ENCODE results near the gene ZSCAN5A. TPM values are rescaled to one million over a fixed set of nuclear protein-coding genes. Genes with fewer than 3 reads are reported as not detected.
"Not testable (repeated sequence)": the region's sequence is repeated elsewhere in the genome, so short reads cannot be mapped to it uniquely, and the experiment has no call there.

ZSCAN5A gene
- total and polyA plus RNA-seq, 3 experiments from 2014 or later: 10.4 to 11.6 (median 11.2) TPM

GRCh38 chr19:56248736-56249338 lies 65.8 kb downstream of the ZSCAN5A start:
- DNase-seq; H3K27me3 Mint-ChIP-seq; H3K9me3 Mint-ChIP-seq; H3K27ac Mint-ChIP-seq; POLR2A ChIA-PET; H3K4me3 Mint-ChIP-seq; H3K36me3 Mint-ChIP-seq; H3K9me3 ChIP-seq (ENCODE audit: low read length); H3K4me1 ChIP-seq (ENCODE audit: insufficient read depth, low read length); H3K27ac ChIP-seq (ENCODE audit: low read depth, low read length); H3K36me3 ChIP-seq (ENCODE audit: insufficient read depth, low read length); H3K4me3 ChIP-seq (ENCODE audit: low read length); CTCF ChIA-PET; H3K4me1 Mint-ChIP-seq; H3K27me3 ChIP-seq (ENCODE audit: insufficient read depth, low read length, poor library complexity, severe bottlenecking): not testable (repeated sequence)

GRCh38 chr19:56245764-56246163 lies 68.9 kb downstream of the ZSCAN5A start:
- H3K36me3 ChIP-seq (ENCODE audit: insufficient read depth, low read length); H3K4me1 ChIP-seq (ENCODE audit: insufficient read depth, low read length); H3K27me3 ChIP-seq (ENCODE audit: insufficient read depth, low read length, poor library complexity, severe bottlenecking); H3K4me3 Mint-ChIP-seq; H3K4me1 Mint-ChIP-seq; H3K9me3 Mint-ChIP-seq; CTCF ChIA-PET; H3K27me3 Mint-ChIP-seq; H3K36me3 Mint-ChIP-seq; H3K9me3 ChIP-seq (ENCODE audit: low read length); H3K27ac ChIP-seq (ENCODE audit: low read depth, low read length); DNase-seq; H3K27ac Mint-ChIP-seq; H3K4me3 ChIP-seq (ENCODE audit: low read length); POLR2A ChIA-PET: not testable (repeated sequence)

GRCh38 chr19:56245121-56245740 lies 69.4 kb downstream of the ZSCAN5A start:
- Histone ChIP-seq H3K4me3 (ENCODE audit: low read length) (no peak overlapping the region), H3K36me3 (ENCODE audit: insufficient read depth, low read length) (no peaks in the 10 kb centered on the region), H3K4me1 (ENCODE audit: insufficient read depth, low read length) (no peaks in the 10 kb centered on the region), H3K27ac (ENCODE audit: low read depth, low read length) (no peak overlapping the region), H3K27me3 (ENCODE audit: insufficient read depth, low read length, poor library complexity, severe bottlenecking) (no peaks in the 10 kb centered on the region), H3K9me3 (ENCODE audit: low read length) (no peaks in the 10 kb centered on the region)
- peaks cover 0 to 3% (median 0%) of the 10 kb centered on the region in 3 donors for H3K36me3 Mint-ChIP-seq
- no peak overlapping the region for H3K27ac Mint-ChIP-seq
- no peak overlapping the region for H3K4me3 Mint-ChIP-seq
- no peak for DNase-seq
- no peaks in the 10 kb centered on the region for H3K4me1 Mint-ChIP-seq
- ChIA-PET CTCF (no interaction called here), POLR2A (no interaction called here)
- H3K9me3 Mint-ChIP-seq: no peaks in the 10 kb centered on the region
- no peaks in the 10 kb centered on the region for H3K27me3 Mint-ChIP-seq

- H3K27ac Mint-ChIP-seq: no peak overlapping the region
- CTCF ChIA-PET: no interaction called here
- Histone ChIP-seq H3K36me3 (ENCODE audit: insufficient read depth, low read length) (no peaks in the 10 kb centered on the region), H3K4me1 (ENCODE audit: insufficient read depth, low read length) (no peaks in the 10 kb centered on the region), H3K27ac (ENCODE audit: low read depth, low read length) (no peak overlapping the region), H3K27me3 (ENCODE audit: insufficient read depth, low read length, poor library complexity, severe bottlenecking) (no peaks in the 10 kb centered on the region), H3K4me3 (ENCODE audit: low read length) (no peak overlapping the region), H3K9me3 (ENCODE audit: low read length) (no peaks in the 10 kb centered on the region)
- H3K36me3 Mint-ChIP-seq: peaks cover 6 to 27% (median 13%) of the 10 kb centered on the region in 3 donors
- peaks cover 0 to 4% (median 0%) of the 10 kb centered on the region in 5 donors for H3K9me3 Mint-ChIP-seq
- H3K4me1 Mint-ChIP-seq: no peaks in the 10 kb centered on the region
- POLR2A ChIA-PET: no interaction called here
- H3K4me3 Mint-ChIP-seq: no peak overlapping the region
- DNase-seq: no peak
- H3K27me3 Mint-ChIP-seq: peaks cover 0 to 8% of the 10 kb centered on the region in 2 donors
Measured at GRCh38 chr19:56223481-56223880, 91.2 kb downstream of the ZSCAN5A start.

- H3K4me1 ChIP-seq (ENCODE audit: insufficient read depth, low read length): no peaks in the 10 kb centered on the region
- no peak overlapping the region for H3K4me3 Mint-ChIP-seq
- H3K9me3 ChIP-seq (ENCODE audit: low read length): no peaks in the 10 kb centered on the region
- peaks cover 4 to 12% of the 10 kb centered on the region in 2 donors for H3K27me3 Mint-ChIP-seq
- CTCF ChIA-PET: no interaction called here
- H3K27ac ChIP-seq (ENCODE audit: low read depth, low read length): no peak overlapping the region
- H3K36me3 Mint-ChIP-seq: peaks cover 6 to 27% (median 13%) of the 10 kb centered on the region in 3 donors
- peaks cover 0 to 3% (median 2%) of the 10 kb centered on the region in 3 donors for H3K4me1 Mint-ChIP-seq
- peaks cover 0 to 4% (median 0%) of the 10 kb centered on the region in 5 donors for H3K9me3 Mint-ChIP-seq
- no peak for DNase-seq
- H3K36me3 ChIP-seq (ENCODE audit: insufficient read depth, low read length): no peaks in the 10 kb centered on the region
- H3K27ac Mint-ChIP-seq: no peak overlapping the region
- H3K4me3 ChIP-seq (ENCODE audit: low read length): no peak overlapping the region
- no peaks in the 10 kb centered on the region for H3K27me3 ChIP-seq (ENCODE audit: insufficient read depth, low read length, poor library complexity, severe bottlenecking)
- POLR2A ChIA-PET: no interaction called here
Measured at GRCh38 chr19:56222901-56223300, 91.7 kb downstream of the ZSCAN5A start.

- Histone ChIP-seq H3K9me3 (ENCODE audit: low read length) (no peaks in the 10 kb centered on the region), H3K4me1 (ENCODE audit: insufficient read depth, low read length) (no peaks in the 10 kb centered on the region), H3K27me3 (ENCODE audit: insufficient read depth, low read length, poor library complexity, severe bottlenecking) (no peaks in the 10 kb centered on the region), H3K27ac (ENCODE audit: low read depth, low read length) (no peak overlapping the region), H3K4me3 (ENCODE audit: low read length) (no peak overlapping the region), H3K36me3 (ENCODE audit: insufficient read depth, low read length) (no peaks in the 10 kb centered on the region)
- Mint-ChIP-seq H3K9me3 (peaks cover 0 to 4% (median 0%) of the 10 kb centered on the region in 5 donors), H3K27me3 (peaks cover 5 to 17% of the 10 kb centered on the region in 2 donors), H3K4me1 (peaks cover 0 to 4% (median 2%) of the 10 kb centered on the region in 3 donors), H3K4me3 (no peak overlapping the region), H3K36me3 (peaks cover 6 to 27% (median 13%) of the 10 kb centered on the region in 3 donors), H3K27ac (no peak overlapping the region)
- POLR2A ChIA-PET: no interaction called here
- CTCF ChIA-PET: no interaction called here
- DNase-seq: no peak
Measured at GRCh38 chr19:56221851-56222250, 92.8 kb downstream of the ZSCAN5A start.

GRCh38 chr19:56221442-56221841 lies 93.2 kb downstream of the ZSCAN5A start:
- H3K4me1 ChIP-seq (ENCODE audit: insufficient read depth, low read length); H3K9me3 ChIP-seq (ENCODE audit: low read length); H3K36me3 ChIP-seq (ENCODE audit: insufficient read depth, low read length); DNase-seq; H3K4me1 Mint-ChIP-seq; H3K4me3 ChIP-seq (ENCODE audit: low read length); H3K27me3 ChIP-seq (ENCODE audit: insufficient read depth, low read length, poor library complexity, severe bottlenecking); H3K27ac ChIP-seq (ENCODE audit: low read depth, low read length); H3K4me3 Mint-ChIP-seq; H3K9me3 Mint-ChIP-seq; POLR2A ChIA-PET: not testable (repeated sequence)
- CTCF ChIA-PET: interaction anchor here (1.7 kb wide), 1 partner anchor 154 kb away, joined by 3 read pairs; no protein-coding TSS in a partner anchor
- H3K36me3 Mint-ChIP-seq: peaks cover 6 to 27% (median 13%) of the 10 kb centered on the region in 3 donors
- H3K27me3 Mint-ChIP-seq: peaks cover 5 to 19% of the 10 kb centered on the region in 2 donors
- peak overlapping the region in 1 of 8 donors; percentile 47 for H3K27ac Mint-ChIP-seq

- Histone ChIP-seq H3K9me3 (ENCODE audit: low read length) (no peaks in the 10 kb centered on the region), H3K4me1 (ENCODE audit: insufficient read depth, low read length) (no peaks in the 10 kb centered on the region), H3K36me3 (ENCODE audit: insufficient read depth, low read length) (no peaks in the 10 kb centered on the region), H3K27ac (ENCODE audit: low read depth, low read length) (no peak overlapping the region), H3K27me3 (ENCODE audit: insufficient read depth, low read length, poor library complexity, severe bottlenecking) (no peaks in the 10 kb centered on the region), H3K4me3 (ENCODE audit: low read length) (no peak overlapping the region)
- ChIA-PET CTCF (interaction anchor here (0.6 kb wide), 1 partner anchor 73 kb away, joined by 3 read pairs; no protein-coding TSS in a partner anchor), POLR2A (no interaction called here)
- DNase-seq: no peak
- Mint-ChIP-seq H3K4me3 (no peak overlapping the region), H3K4me1 (peaks cover 0 to 4% (median 2%) of the 10 kb centered on the region in 3 donors), H3K27me3 (peaks cover 18 to 29% of the 10 kb centered on the region in 2 donors), H3K27ac (no peak overlapping the region), H3K9me3 (peaks cover 0 to 4% (median 0%) of the 10 kb centered on the region in 5 donors), H3K36me3 (peaks cover 6 to 27% (median 11%) of the 10 kb centered on the region in 3 donors)
Measured at GRCh38 chr19:56218961-56219360, 95.7 kb downstream of the ZSCAN5A start.

All from CD8-positive, alpha-beta memory T cell (primary cell).